Cardiac muscle cell (in vitro differentiated cells and primary cell): ENCODE data around the gene PPFIBP2. TPM values are rescaled to one million over a fixed set of nuclear protein-coding genes. Genes with fewer than 3 reads are reported as not detected.

ENCODE experiments used
- DNase-seq, 2 donors: peaks; one replicate each; pipeline versions ENCODE4 v3.0.0 to v3.0.0-alpha.2; 2010 to 2017; ENCODE audit warnings: low read depth in 1 of 2, low spot score in 1 of 2
- H3K27ac ChIP-seq: fragments of 200-600 bp; sonication (generic); 2 replicates; pipeline ENCODE4 v1.5.1; 2016
- H3K27me3 ChIP-seq: fragments of 200-600 bp; sonication (generic); 2 replicates; pipeline ENCODE4 v1.6.0; 2016; ENCODE audit warnings: control low read depth
- H3K36me3 ChIP-seq: fragments of 200-600 bp; sonication (generic); 2 replicates; pipeline ENCODE4 v1.5.1; 2016; ENCODE audit warnings: control low read depth
- H3K4me1 ChIP-seq: fragments of 200-600 bp; sonication (generic); 2 replicates; pipeline ENCODE4 v1.8.1; 2017; ENCODE audit warnings: low read depth, mild to moderate bottlenecking, mixed run types
- H3K4me3 ChIP-seq: fragments of 200-600 bp; sonication (generic); 2 replicates; pipeline ENCODE4 v1.5.1; 2016; ENCODE audit warnings: mild to moderate bottlenecking
- H3K9me3 ChIP-seq: fragments of 200-600 bp; sonication (generic); 2 replicates; pipeline ENCODE4 v1.5.1; 2017; ENCODE audit warnings: low read depth, mild to moderate bottlenecking, control low read depth
- CTCF ChIP-seq: IDR thresholded peaks from 2 replicates; pipeline ENCODE4 v1.5.1; 2012; ENCODE audit warnings: low read depth, mild to moderate bottlenecking, low read length
- polyA plus RNA-seq: library from polyadenylated mRNA; unstranded; fragments of >200 nt; fragmentation: Nextera tagmentation; extraction: Ambion mirVana; gene quantifications from 2 replicates; pipeline ENCODE4 v1.2.1, GENCODE V29; 2016
- total RNA-seq: library from RNA; depleted of rRNA; stranded (reverse); fragments of >200 nt; gene quantifications from 2 replicates; pipeline ENCODE4 v1.2.3, GENCODE V29; 2016

The PPFIBP2 gene
- total RNA-seq (4.5 and 13.2 TPM in 2 replicates), polyA plus RNA-seq (8.0 and 17.3 TPM in 2 replicates)

GRCh38 chr11:7513234-7514098 is at the start of gene PPFIBP2:
Gene PPFIBP2 (plus strand): TSS chr11:7513999. CDS start chr11:7549476, 35,477 bp downstream.
- Histone ChIP-seq H3K27ac (peak within 1 kb of the TSS; percentile 87), H3K4me3 (peak within 1 kb of the TSS; percentile 54), H3K9me3 (no peaks in the 10 kb centered on the region), H3K27me3 (peaks cover 22% of the 10 kb centered on the region), H3K4me1 (peaks cover 13% of the 10 kb centered on the region), H3K36me3 (no peaks in the 10 kb centered on the region)
- DNase-seq = peak; percentile 75 to 89
- peak; percentile 73 for TF ChIP-seq CTCF

GRCh38 chr11:7467652-7468051 is 46.1 kb upstream of the PPFIBP2 start:
- no peak for DNase-seq
- no peak overlapping the region for H3K4me3 ChIP-seq
- no peak for TF ChIP-seq CTCF
- no peaks in the 10 kb centered on the region for H3K9me3 ChIP-seq
- H3K4me1 ChIP-seq = no peaks in the 10 kb centered on the region
- H3K27ac ChIP-seq = no peak overlapping the region
- no peaks in the 10 kb centered on the region for H3K36me3 ChIP-seq
- H3K27me3 ChIP-seq = no peaks in the 10 kb centered on the region

- no peak overlapping the region for H3K27ac ChIP-seq
- H3K4me1 ChIP-seq = no peaks in the 10 kb centered on the region
- no peak for TF ChIP-seq CTCF
- no peak overlapping the region for H3K4me3 ChIP-seq
- H3K36me3 ChIP-seq = no peaks in the 10 kb centered on the region
- no peaks in the 10 kb centered on the region for H3K9me3 ChIP-seq
- DNase-seq = no peak
- no peaks in the 10 kb centered on the region for H3K27me3 ChIP-seq
Measured at GRCh38 chr11:7469351-7469865, 44.4 kb upstream of the PPFIBP2 start.

- Histone ChIP-seq H3K4me3 (no peak overlapping the region), H3K27me3 (no peaks in the 10 kb centered on the region), H3K27ac (no peak overlapping the region), H3K4me1 (no peaks in the 10 kb centered on the region), H3K9me3 (no peaks in the 10 kb centered on the region), H3K36me3 (no peaks in the 10 kb centered on the region)
- DNase-seq = no peak
- TF ChIP-seq CTCF = no peak
Measured at GRCh38 chr11:7471071-7471470, 42.7 kb upstream of the PPFIBP2 start.

- Histone ChIP-seq H3K4me3 (no peak overlapping the region), H3K4me1 (no peaks in the 10 kb centered on the region), H3K27me3 (no peaks in the 10 kb centered on the region), H3K36me3 (no peaks in the 10 kb centered on the region), H3K27ac (no peak overlapping the region), H3K9me3 (no peaks in the 10 kb centered on the region)
- no peak for DNase-seq
- no peak for TF ChIP-seq CTCF
Measured at GRCh38 chr11:7473717-7474116, 40.1 kb upstream of the PPFIBP2 start.
